Activated CD4-positive, alpha-beta memory T cell treated with anti-CD3 and anti-CD28 coated beads for 36 hours (primary cell): ENCODE data around the gene KDM2A. TPM values are rescaled to one million over a fixed set of nuclear protein-coding genes. Genes with fewer than 3 reads are reported as not detected.

Source experiments
- CTCF ChIA-PET: fragments of 350-600 bp; sonication (Branson Sonifier 250); formaldehyde crosslinking; loops from one replicate; lab custom pipeline; 2021; ENCODE audit warnings: antibody characterized with exemption, inconsistent platforms; lab: Charles Lee
- POLR2A ChIA-PET: fragments of 350-600 bp; sonication (Branson Sonifier 250); formaldehyde crosslinking; loops from one replicate; lab custom pipeline; 2021; ENCODE audit warnings: antibody characterized with exemption; lab: Charles Lee
- DNase-seq: peaks from one replicate; pipeline ENCODE4 v3.0.0-alpha.2; 2020
- H3K27ac Mint-ChIP-seq: one replicate; pipeline ENCODE4 v1.8.0; 2021; ENCODE audit warnings: mixed read lengths
- H3K27me3 Mint-ChIP-seq: one replicate; pipeline ENCODE4 v1.8.0; 2021; ENCODE audit warnings: mixed read lengths
- H3K36me3 Mint-ChIP-seq: one replicate; pipeline ENCODE4 v1.8.0; 2021; ENCODE audit warnings: mixed read lengths
- H3K4me1 Mint-ChIP-seq: one replicate; pipeline ENCODE4 v1.8.0; 2021; ENCODE audit warnings: low read depth, mixed read lengths
- H3K4me3 Mint-ChIP-seq: one replicate; pipeline ENCODE4 v1.8.0; 2021; ENCODE audit warnings: mild to moderate bottlenecking, mixed read lengths
- H3K9me3 Mint-ChIP-seq: one replicate; pipeline ENCODE4 v1.8.0; 2021; ENCODE audit warnings: mixed read lengths
- intact Hi-C: fragments of 100-400 bp; cut with micrococcal nuclease; formaldehyde crosslinking; loops from one replicate; pipeline ENCODE4 v1.15.1; 2023
- total RNA-seq, 2 experiments: library from RNA; stranded (reverse); gene quantifications; one replicate each; pipeline ENCODE4 v1.2.3, GENCODE V29; 2021

The KDM2A gene
- total RNA-seq, 2 experiments from 2014 or later, result 65.1 to 69.6 TPM

DNA sequence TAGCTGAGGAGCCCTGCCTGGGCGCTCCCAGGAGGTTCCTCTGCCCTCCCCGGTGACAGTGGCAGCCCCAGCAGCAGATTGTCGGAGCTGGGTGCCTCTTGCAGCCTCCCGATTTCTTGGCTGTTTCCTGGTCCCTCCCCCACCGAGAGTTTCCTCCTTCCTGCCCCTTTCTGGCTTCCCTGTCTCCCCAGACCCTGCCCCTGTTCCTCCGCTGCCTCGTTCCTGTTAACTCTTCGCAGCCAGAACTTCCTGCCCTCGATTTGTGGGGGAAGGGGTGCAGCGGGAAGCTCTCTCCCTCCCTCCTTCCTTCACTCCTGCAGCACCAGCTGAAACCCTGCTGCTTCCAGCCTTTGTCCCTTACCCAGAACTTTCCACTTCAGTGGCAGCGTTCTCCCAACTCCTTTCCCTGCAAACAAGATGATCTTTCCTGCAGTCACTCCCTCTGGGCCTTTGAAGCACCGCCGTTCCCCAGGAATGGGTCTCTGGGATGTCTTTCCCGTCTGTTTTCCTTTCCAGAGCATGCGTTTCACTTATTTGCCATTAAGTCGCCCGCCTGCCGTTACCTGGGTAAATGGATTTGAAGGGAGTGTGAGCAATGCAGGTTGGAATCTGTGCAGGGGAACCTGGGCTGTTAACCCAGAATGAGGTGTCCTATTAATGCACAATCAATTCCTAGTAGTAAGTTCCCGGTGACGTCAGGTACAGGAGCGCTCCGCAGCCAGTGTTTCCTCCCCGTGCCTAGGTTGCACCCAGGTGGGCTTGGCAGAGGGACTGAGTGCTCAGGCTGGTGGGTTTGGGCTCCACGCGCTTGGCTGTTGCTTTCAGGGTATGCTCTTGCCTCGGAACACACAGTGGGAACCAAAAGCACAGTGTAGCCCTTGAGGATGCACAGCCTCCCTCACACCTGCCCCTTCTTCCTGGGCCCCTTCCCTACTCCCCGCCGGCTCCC lies 151.5 kb downstream of the KDM2A start:
- peak overlapping the region; percentile 98 for H3K4me3 Mint-ChIP-seq
- peaks cover 63% of the 10 kb centered on the region for H3K36me3 Mint-ChIP-seq
- ChIA-PET POLR2A (interaction anchor here (0.7 to 7.8 kb wide), 6 partner anchors 12 to 166 kb away, joined by 3 to 72 read pairs (median 10); partner anchors contain the start of genes ANKRD13D and PTPRCAP), CTCF (interaction anchor here (1.0 to 3.8 kb wide), 7 partner anchors 8 to 112 kb away, joined by 3 to 22 read pairs (median 15); partner anchors contain the start of genes ANKRD13D and POLD4)
- H3K27ac Mint-ChIP-seq, result peak overlapping the region; percentile 100
- H3K27me3 Mint-ChIP-seq, result no peaks in the 10 kb centered on the region
- intact Hi-C loops, result loop anchor here (1.0 to 5.0 kb wide), 3 partner anchors 18 to 237 kb away; partner anchors contain the start of genes CDK2AP2 and PITPNM1
- peak; percentile 37 for DNase-seq
- no peaks in the 10 kb centered on the region for H3K9me3 Mint-ChIP-seq
- H3K4me1 Mint-ChIP-seq, result peaks cover 75% of the 10 kb centered on the region

DNA sequence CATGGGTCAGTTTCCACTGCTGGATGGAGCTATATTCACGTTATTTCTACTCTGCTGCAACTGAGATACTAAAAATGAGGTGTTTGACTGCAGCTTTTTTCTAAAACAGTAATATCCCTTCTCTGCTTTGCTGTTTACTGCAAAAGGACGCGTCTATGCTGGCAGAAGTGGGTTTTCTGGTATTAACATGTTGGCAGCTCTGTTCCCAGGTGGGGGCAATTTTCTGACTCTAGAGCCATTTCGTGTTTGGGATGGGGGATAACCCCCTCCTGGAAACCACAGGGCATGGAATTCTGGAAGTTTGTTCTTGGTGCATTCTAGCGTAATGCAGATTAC lies 152.1 kb downstream of the KDM2A start:
- ChIA-PET CTCF (interaction anchor here (1.2 to 3.8 kb wide), 7 partner anchors 9 to 111 kb away, joined by 3 to 22 read pairs (median 15); partner anchors contain the start of genes ANKRD13D, POLD4 and SSH3), POLR2A (interaction anchor here (0.7 to 7.8 kb wide), 7 partner anchors 10 to 166 kb away, joined by 3 to 72 read pairs (median 6); partner anchors contain the start of genes ANKRD13D and PTPRCAP)
- H3K9me3 Mint-ChIP-seq, result no peaks in the 10 kb centered on the region
- no peaks in the 10 kb centered on the region for H3K27me3 Mint-ChIP-seq
- peak overlapping the region; percentile 98 for H3K4me3 Mint-ChIP-seq
- H3K27ac Mint-ChIP-seq, result peak overlapping the region; percentile 100
- peaks cover 76% of the 10 kb centered on the region for H3K4me1 Mint-ChIP-seq
- DNase-seq, result no peak
- peaks cover 65% of the 10 kb centered on the region for H3K36me3 Mint-ChIP-seq
- intact Hi-C loops, result loop anchor here (1.0 to 5.0 kb wide), 3 partner anchors 17 to 236 kb away; partner anchors contain the start of genes CDK2AP2 and PITPNM1

DNA sequence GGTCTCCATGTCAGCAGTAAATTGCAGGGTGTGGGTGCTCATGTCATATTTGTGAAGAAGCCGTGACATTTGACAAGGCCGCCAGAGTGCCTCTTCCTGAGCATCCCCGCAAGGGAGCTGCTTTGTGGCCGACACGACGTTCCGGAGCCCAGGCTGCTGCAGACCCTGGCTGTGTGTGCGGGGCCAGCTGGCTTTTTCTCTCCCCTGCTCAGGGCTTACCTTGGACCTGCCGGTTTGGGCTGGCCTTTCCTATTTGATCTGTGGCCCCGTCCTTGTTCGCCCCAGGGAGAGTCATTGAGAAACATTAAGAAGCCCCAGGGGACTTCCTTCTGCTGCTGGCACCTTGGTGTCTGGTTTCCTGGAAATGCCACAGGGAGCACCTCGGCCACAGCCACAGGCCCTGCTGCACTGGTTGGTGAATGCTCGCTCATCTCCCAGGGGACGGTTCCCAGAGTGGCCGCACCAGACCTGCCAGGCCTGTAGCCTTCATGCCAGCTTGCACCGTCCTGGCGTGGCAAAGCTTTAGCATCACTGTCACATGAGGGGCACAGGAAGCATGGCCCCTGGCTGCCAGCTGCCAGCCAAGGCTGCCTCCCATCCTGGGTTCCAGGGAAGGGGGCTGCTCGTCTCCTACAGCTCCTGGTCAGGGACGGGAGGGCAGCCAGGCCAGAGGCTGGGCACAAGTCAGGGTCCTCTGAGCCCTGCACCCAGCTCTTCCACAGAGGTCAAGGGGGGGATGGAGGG lies 152.7 kb downstream of the KDM2A start:
- peak; percentile 87 for DNase-seq
- intact Hi-C loops, result loop anchor here (1.0 to 5.0 kb wide), 3 partner anchors 17 to 236 kb away; partner anchors contain the start of genes CDK2AP2 and PITPNM1
- H3K9me3 Mint-ChIP-seq, result no peaks in the 10 kb centered on the region
- peaks cover 81% of the 10 kb centered on the region for H3K4me1 Mint-ChIP-seq
- ChIA-PET CTCF (interaction anchor here (0.8 to 3.8 kb wide), 12 partner anchors 9 to 1582 kb away, joined by 3 to 22 read pairs (median 5); partner anchors contain the start of genes ANKRD13D, POLD4 and SSH3), POLR2A (interaction anchor here (0.6 to 7.8 kb wide), 12 partner anchors 9 to 216 kb away, joined by 3 to 72 read pairs (median 3); partner anchors contain the start of genes ANKRD13D, CLCF1 and PTPRCAP)
- H3K27ac Mint-ChIP-seq, result peak overlapping the region; percentile 100
- H3K4me3 Mint-ChIP-seq, result peak overlapping the region; percentile 98
- H3K27me3 Mint-ChIP-seq, result no peaks in the 10 kb centered on the region
- H3K36me3 Mint-ChIP-seq, result peaks cover 68% of the 10 kb centered on the region

DNA sequence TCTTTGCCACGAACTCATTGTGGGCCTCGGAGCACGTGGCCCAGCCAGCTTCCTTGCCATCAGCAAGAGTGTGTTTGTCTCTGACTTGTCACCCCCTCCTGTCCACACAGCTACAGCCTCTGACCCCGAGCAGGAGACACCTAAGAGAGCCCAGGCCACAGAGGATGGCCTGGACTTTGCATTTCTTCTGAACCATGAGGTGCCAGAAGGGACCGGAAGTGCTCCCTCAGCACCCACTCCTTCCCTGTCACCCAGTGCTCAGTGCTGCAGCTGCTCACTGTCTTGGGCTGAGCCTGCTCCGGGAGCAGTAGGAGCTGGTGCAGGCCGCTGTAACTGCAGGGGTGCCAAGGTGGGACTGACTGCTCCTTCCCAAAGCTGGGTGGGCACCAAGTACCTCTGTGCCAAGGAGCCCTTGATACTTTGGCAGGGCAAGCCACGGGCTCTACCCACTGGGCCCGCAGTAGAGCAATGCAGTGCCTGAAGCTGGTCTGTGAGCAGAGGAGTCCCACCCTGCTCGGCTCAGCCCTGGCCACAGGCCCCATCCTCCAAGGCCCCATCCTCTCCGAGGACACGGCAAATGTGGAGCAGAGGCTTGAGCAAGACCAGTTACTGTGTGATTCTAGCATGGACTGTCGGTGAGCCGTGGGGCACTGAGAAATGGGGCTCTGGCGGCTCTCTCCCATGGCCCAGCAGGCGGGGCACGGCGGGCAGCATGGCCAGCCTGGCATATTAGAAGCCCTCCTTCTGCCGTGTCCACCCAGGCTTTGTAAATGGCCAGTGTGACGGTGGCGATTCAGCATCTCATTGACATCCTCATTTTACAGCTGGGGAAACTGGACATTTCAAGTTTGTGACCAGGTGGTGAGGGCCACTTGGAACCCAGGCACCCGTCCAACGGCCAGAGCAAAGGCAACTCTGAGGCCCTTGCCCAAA lies 153.5 kb downstream of the KDM2A start:
- H3K36me3 Mint-ChIP-seq, result peaks cover 70% of the 10 kb centered on the region
- H3K27ac Mint-ChIP-seq, result peak overlapping the region; percentile 100
- peak overlapping the region; percentile 98 for H3K4me3 Mint-ChIP-seq
- DNase-seq, result peak; percentile 69
- CTCF ChIA-PET, result interaction anchor here (0.8 to 3.8 kb wide), 11 partner anchors 8 to 1582 kb away, joined by 3 to 22 read pairs (median 4); partner anchors contain the start of genes ANKRD13D, POLD4 and SSH3
- H3K4me1 Mint-ChIP-seq, result peaks cover 86% of the 10 kb centered on the region
- no peaks in the 10 kb centered on the region for H3K27me3 Mint-ChIP-seq
- intact Hi-C loops, result loop anchor here (5.0 kb wide), 2 partner anchors 215 to 235 kb away; partner anchors contain the start of genes CDK2AP2 and PITPNM1
- H3K9me3 Mint-ChIP-seq, result no peaks in the 10 kb centered on the region
- POLR2A ChIA-PET, result interaction anchor here (0.6 to 7.8 kb wide), 10 partner anchors 8 to 215 kb away, joined by 3 to 72 read pairs (median 4); partner anchors contain the start of genes ANKRD13D, CLCF1 and PTPRCAP

- ChIA-PET POLR2A (interaction anchor here (0.6 to 7.8 kb wide), 4 partner anchors 16 to 46 kb away, joined by 4 to 72 read pairs (median 30); partner anchors contain the start of gene ANKRD13D), CTCF (interaction anchor here (0.6 to 3.8 kb wide), 4 partner anchors 16 to 79 kb away, joined by 3 to 10 read pairs (median 4); partner anchors contain the start of genes ANKRD13D and POLD4)
- Mint-ChIP-seq H3K27me3 (no peaks in the 10 kb centered on the region), H3K27ac (peak overlapping the region; percentile 100), H3K4me3 (peak overlapping the region; percentile 98), H3K4me1 (peaks cover 90% of the 10 kb centered on the region), H3K36me3 (peaks cover 65% of the 10 kb centered on the region), H3K9me3 (no peaks in the 10 kb centered on the region)
- intact Hi-C loops, result loop anchor here (5.0 kb wide), 2 partner anchors 214 to 234 kb away; partner anchors contain the start of genes CDK2AP2 and PITPNM1
- DNase-seq, result peak; percentile 10
Observed at GRCh38 chr11:67273260-67273990, 154.4 kb downstream of the KDM2A start.

DNA sequence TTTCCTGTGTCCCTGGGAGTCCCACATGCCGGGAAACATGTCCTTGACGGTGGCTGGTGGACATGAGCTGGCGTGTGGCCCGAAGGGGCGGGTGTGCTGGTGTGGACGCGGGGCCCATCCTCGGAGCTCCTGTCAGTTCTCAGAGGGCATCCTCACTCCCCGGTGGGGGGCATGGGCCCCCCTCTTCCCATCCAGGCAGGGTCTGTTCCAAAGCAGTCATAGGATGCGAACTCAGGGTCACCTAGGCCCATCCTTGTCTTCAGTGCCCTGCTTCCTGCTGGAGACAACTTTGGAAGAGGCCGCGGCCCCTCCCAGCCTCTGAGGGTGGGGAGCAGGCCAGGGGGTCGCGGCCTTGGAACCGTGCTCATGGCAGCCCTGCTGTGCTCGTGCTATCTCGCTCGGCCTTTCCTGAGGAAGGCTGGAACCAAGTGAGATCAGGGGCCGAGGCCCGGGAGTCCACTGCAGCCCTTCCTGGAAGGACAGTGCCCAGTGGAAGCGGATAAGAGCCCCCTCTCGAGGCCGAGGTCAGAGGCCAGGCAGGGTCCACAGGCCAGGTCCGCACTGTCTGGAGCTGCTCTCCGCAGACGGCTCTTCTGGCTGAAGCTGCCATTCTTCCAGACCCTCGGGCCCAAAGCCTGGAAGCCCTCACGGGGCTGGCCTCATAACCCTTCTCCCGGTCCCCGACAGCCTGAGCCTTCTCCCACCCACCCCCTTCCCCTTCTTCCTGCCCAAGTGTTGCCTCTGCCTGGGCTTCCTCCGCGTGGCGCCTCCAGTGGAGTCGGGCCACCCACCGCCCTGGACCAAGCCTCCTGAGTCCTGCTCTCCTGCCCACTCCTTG lies 155.9 kb downstream of the KDM2A start:
- peak; percentile 9 for DNase-seq
- H3K36me3 Mint-ChIP-seq, result peaks cover 65% of the 10 kb centered on the region
- POLR2A ChIA-PET, result interaction anchor here (1.8 kb wide), 1 partner anchor 35 kb away, joined by 5 read pairs; no protein-coding TSS in a partner anchor
- H3K27ac Mint-ChIP-seq, result peak overlapping the region; percentile 100
- intact Hi-C loops, result loop anchor here (5.0 kb wide), 3 partner anchors 127 to 232 kb away; partner anchors contain the start of genes CDK2AP2, PITPNM1, PPP1CA and TBC1D10C
- no peaks in the 10 kb centered on the region for H3K9me3 Mint-ChIP-seq
- CTCF ChIA-PET, result interaction anchor here (1.2 to 2.1 kb wide), 3 partner anchors 10 to 43 kb away, joined by 3 to 6 read pairs (median 4); no protein-coding TSS in a partner anchor
- H3K4me1 Mint-ChIP-seq, result peaks cover 90% of the 10 kb centered on the region
- peak overlapping the region; percentile 52 for H3K4me3 Mint-ChIP-seq
- no peaks in the 10 kb centered on the region for H3K27me3 Mint-ChIP-seq

DNA sequence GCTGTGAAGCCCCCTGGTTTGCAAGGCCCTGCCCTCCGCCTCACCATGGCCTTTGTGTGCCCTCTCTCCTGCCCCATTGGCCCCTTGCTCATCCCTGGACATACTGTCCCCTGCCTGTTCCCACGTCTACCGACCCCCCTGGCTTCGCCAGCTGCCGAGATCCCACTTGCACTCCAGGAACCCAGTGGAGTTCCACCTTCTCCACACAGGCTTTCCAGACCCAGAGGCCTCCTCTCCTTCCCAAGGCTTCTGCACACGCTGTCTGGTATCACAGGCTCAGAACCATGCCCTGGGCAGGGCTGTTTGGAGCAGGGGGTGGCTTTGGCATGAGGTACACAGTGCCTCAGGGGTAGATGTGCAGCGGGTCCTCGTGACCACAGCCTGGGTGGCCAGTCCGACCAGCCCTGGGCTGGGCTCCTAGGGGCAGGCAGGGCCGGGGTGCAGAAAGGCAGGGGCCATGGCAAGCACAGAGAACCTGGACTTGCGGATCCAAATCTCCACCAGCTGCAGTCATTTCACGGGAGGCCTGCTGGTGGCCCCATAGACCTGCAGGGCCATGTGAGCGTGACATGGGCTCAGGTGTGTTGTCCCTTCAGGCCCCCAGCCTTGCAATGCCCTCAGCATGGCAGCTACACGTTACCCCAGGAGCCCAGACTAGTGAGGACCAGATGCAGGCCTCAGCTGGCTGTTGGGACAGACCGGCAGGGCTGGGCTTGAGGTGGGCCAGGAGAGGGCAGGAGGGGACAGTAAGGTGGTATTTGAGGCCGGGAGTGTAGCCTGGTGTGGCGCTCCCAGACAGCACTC lies 156.7 kb downstream of the KDM2A start:
- ChIA-PET POLR2A (interaction anchor here (0.9 to 1.8 kb wide), 3 partner anchors 11 to 36 kb away, joined by 3 to 5 read pairs (median 4); no protein-coding TSS in a partner anchor), CTCF (interaction anchor here (1.5 to 2.1 kb wide), 2 partner anchors 13 to 42 kb away, joined by 4 to 6 read pairs; no protein-coding TSS in a partner anchor)
- H3K36me3 Mint-ChIP-seq, result peaks cover 63% of the 10 kb centered on the region
- H3K4me1 Mint-ChIP-seq, result peaks cover 85% of the 10 kb centered on the region
- peak; percentile 44 for DNase-seq
- peak overlapping the region; percentile 52 for H3K4me3 Mint-ChIP-seq
- intact Hi-C loops, result loop anchor here (5.0 kb wide), 1 partner anchor 126 kb away; the partner anchor contains the start of genes PPP1CA and TBC1D10C
- peak overlapping the region; percentile 97 for H3K27ac Mint-ChIP-seq
- H3K27me3 Mint-ChIP-seq, result no peaks in the 10 kb centered on the region
- no peaks in the 10 kb centered on the region for H3K9me3 Mint-ChIP-seq

- intact Hi-C loops, result loop anchor here (1.0 to 5.0 kb wide), 3 partner anchors 9 to 125 kb away; partner anchors contain the start of genes PPP1CA and TBC1D10C
- DNase-seq, result peak; percentile 73
- Mint-ChIP-seq H3K4me1 (peaks cover 75% of the 10 kb centered on the region), H3K9me3 (no peaks in the 10 kb centered on the region), H3K27me3 (no peaks in the 10 kb centered on the region), H3K27ac (peak overlapping the region; percentile 97), H3K36me3 (peaks cover 56% of the 10 kb centered on the region), H3K4me3 (peak overlapping the region; percentile 69)
- ChIA-PET POLR2A (interaction anchor here (0.7 to 3.7 kb wide), 8 partner anchors 9 to 151 kb away, joined by 3 to 53 read pairs (median 6); partner anchors contain the start of genes ANKRD13D, GRK2 and SSH3), CTCF (interaction anchor here (1.1 to 2.1 kb wide), 8 partner anchors 9 to 94 kb away, joined by 3 to 25 read pairs (median 7); partner anchors contain the start of genes ANKRD13D and GRK2)
Observed at GRCh38 chr11:67276781-67277230, 157.7 kb downstream of the KDM2A start.
